Testis (tissue), 3 donors: Measurements from ENCODE around the gene ANKRD36C. TPM values are rescaled to one million over a fixed set of nuclear protein-coding genes. Genes with fewer than 3 reads are reported as not detected.
A peak's percentile ranks its signal among the peaks of the same experiment; 100 is the strongest.
"Not testable (repeated sequence)": the region's sequence is repeated elsewhere in the genome, so short reads cannot be mapped to it uniquely, and the experiment has no call there.

ENCODE experiments used
- DNase-seq: peaks from one replicate; pipeline ENCODE4 v3.0.0-alpha.2; 2019
- H3K27ac ChIP-seq, 2 donors: fragments of 200-600 bp; sonication (generic); one replicate each; pipeline ENCODE4 v1.5.1; 2019
- H3K27me3 ChIP-seq: fragments of 200-600 bp; sonication (generic); one replicate; pipeline ENCODE4 v1.5.1; 2019
- H3K36me3 ChIP-seq: fragments of 200-600 bp; sonication (generic); one replicate; pipeline ENCODE4 v1.5.1; 2017; ENCODE audit warnings: low read depth; ENCODE audit errors: missing control alignments
- H3K4me1 ChIP-seq: fragments of 200-600 bp; sonication (generic); one replicate; pipeline ENCODE4 v1.5.1; 2019
- H3K4me3 ChIP-seq, 2 donors: fragments of 200-600 bp; sonication (generic); one replicate each; pipeline ENCODE4 v1.5.1; 2017 to 2019
- H3K9me3 ChIP-seq: fragments of 200-600 bp; sonication (generic); one replicate; pipeline ENCODE4 v1.5.1; 2017
- POLR2A ChIP-seq: fragments of 450-650 bp; IDR thresholded peaks from one replicate; pipeline ENCODE4 v1.6.1; 2017; ENCODE audit warnings: antibody characterized with exemption, mild to moderate bottlenecking, moderate library complexity
- WGBS, 2 donors: methylation state at CpG; one replicate each; pipeline ENCODE4 v1.1.5; 2018; 5-methylcytosine and 5-hydroxymethylcytosine counted together
- intact Hi-C: fragments of 100-400 bp; cut with DNase I; formaldehyde crosslinking; loops from one replicate; pipeline ENCODE4 v1.15.1; 2023; ENCODE audit warnings: low total_unique reads
- polyA plus RNA-seq: library from polyadenylated mRNA; stranded (reverse); fragments of 350-450 nt; fragmentation: Illumina TruSeq; extraction: RNeasy Lipid Tissue Mini Kit (QIAGEN cat#74804); gene quantifications from one replicate; pipeline ENCODE4 v1.2.3, GENCODE V29; 2014; ENCODE audit warnings: low read depth, low replicate concordance; ENCODE audit not compliant: insufficient read depth
- total RNA-seq, 2 donors: library from RNA; depleted of rRNA; stranded (reverse); fragments of >200 nt; gene quantifications; one replicate each; pipeline ENCODE4 v1.2.3, GENCODE V29; 2016
- TF ChIP-seq, protein P1 (sequence below), 3 experiments: fragments of 450-650 bp in 2 of 3; fragments of 200-600 bp in 1 of 3; sonication (generic) in 1 of 3; IDR thresholded peaks; one replicate each; pipeline ENCODE4 v1.5.1; 2016 to 2019; ENCODE audit warnings: antibody characterized with exemption in 3 of 3, mild to moderate bottlenecking in 2 of 3, moderate library complexity in 1 of 3

Gene ANKRD36C
- total and polyA plus RNA-seq, 3 donors from 2014 or later = 10.5 to 411 (median 360) TPM

DNA sequence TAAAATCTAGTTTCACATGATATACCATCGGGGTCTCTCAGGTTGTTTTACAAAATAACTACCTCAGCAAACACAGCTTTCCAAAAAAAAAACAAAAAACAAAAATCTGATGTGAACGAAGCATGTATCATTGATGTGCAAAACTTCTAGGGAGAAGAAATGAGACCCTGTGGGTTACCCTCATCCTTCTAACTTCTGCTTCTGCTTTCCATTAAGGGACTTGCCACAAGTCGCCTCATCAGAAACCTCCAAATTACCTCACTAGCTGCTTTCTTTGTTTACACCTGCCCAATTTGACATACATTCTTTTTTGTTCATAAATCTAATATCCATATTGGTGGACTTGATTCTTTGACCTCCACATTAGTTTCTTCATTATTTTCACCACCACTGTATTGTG is 60.9 kb downstream of the ANKRD36C start:
- intact Hi-C loops, H3K4me1 ChIP-seq, H3K4me3 ChIP-seq, H3K27ac ChIP-seq, H3K9me3 ChIP-seq, H3K27me3 ChIP-seq, DNase-seq, H3K36me3 ChIP-seq: not testable (repeated sequence)
- WGBS, 2 donors = 88 to 94% methylated on average over 3 of the region's 3 CpGs

DNA sequence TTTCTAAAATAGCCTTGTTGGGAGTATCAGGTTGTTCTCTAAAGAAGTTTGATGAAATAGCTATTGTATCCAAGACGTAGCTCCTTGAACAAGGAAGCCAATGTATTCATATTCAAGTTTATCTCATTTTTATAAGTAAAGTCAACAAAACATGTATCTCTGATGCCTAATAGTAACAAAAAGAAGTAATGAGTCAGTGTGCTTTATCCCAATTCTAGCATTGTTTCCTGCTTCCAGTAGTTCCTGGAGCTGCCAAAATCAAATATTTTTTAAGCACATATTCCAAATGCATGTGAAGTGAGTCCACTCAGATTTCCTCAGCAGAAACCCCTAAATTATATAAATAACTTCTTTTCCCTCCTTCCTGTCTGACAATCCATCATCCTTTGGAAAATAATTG is 74.6 kb downstream of the ANKRD36C start:
- H3K27me3 ChIP-seq, H3K36me3 ChIP-seq, DNase-seq, H3K9me3 ChIP-seq, H3K4me3 ChIP-seq, intact Hi-C loops, H3K4me1 ChIP-seq: not testable (repeated sequence)
- WGBS, 2 donors = 55 to 63% methylated on average over 1 of the region's 1 CpG
- H3K27ac ChIP-seq = peak overlapping the region; percentile 12 to 49

DNA sequence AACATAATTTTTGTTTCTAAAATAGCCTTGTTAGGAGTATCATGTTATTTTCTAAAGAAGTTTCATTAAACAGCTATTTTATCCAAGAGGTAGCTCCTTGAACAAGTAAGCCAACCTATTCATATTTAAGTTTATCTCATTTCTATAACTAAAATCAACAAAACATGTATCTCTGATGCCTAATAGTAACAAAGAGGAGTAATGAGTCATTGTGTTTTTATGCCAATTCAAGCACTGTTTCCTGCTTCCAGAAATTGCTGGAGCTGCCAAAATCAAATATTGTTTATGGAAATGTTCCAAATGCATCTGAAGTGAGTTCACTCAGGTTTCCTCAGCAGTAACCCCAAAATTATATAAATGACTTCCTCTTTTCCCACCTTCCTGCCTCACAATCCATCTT is 76.5 kb downstream of the ANKRD36C start:
- intact Hi-C loops, H3K36me3 ChIP-seq, H3K27me3 ChIP-seq, H3K27ac ChIP-seq, H3K4me3 ChIP-seq, H3K9me3 ChIP-seq, H3K4me1 ChIP-seq, DNase-seq: not testable (repeated sequence)

DNA sequence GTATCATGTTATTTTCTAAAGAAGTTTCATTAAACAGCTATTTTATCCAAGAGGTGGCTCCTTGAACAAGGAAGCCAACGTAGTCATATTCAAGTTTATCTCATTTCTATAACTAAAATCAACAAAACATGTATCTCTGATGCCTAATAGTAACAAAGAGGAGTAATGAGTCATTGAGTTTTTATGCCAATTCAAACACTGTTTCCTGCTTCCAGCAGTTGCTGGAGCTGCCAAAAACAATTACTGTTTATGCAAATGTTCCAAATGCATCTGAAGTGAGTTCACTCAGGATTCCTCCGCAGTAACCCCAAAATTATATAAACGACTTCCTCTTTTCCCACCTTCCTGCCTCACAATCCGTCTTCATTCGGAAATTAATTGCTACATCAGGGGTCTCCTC is 80.2 kb downstream of the ANKRD36C start:
- H3K9me3 ChIP-seq, H3K36me3 ChIP-seq, DNase-seq, H3K27me3 ChIP-seq, H3K4me3 ChIP-seq, intact Hi-C loops: not testable (repeated sequence)
- Histone ChIP-seq H3K4me1 (peaks cover 11% of the 10 kb centered on the region), H3K27ac (peak overlapping the region; percentile 46 to 67)
- 42 to 50% methylated on average over 5 of the region's 5 CpGs for WGBS, 2 donors

DNA sequence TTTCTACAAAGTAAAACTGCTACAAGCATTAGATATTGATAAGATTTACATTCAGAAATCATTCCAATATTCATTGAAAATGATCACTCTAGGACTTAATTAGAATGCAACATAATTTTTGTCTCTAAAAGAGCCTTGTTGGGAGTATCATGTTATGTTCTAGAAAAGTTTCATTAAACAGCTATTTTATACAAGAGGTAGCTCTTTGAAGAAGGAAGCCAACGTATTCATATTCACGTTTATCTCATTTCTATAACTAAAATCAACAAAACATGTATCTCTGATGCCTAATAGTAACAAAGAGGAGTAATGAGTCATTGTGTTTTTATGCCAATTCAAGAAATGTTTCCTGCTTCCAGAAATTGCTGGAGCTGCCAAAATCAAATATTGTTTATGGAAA is 97.2 kb downstream of the ANKRD36C start:
- H3K27me3 ChIP-seq, DNase-seq, H3K9me3 ChIP-seq, H3K36me3 ChIP-seq, H3K4me3 ChIP-seq, H3K4me1 ChIP-seq, intact Hi-C loops: not testable (repeated sequence)
- WGBS, 2 donors = 50 to 55% methylated on average over 2 of the region's 2 CpGs
- peak overlapping the region in 1 of 2 donors; percentile 46 for H3K27ac ChIP-seq

DNA sequence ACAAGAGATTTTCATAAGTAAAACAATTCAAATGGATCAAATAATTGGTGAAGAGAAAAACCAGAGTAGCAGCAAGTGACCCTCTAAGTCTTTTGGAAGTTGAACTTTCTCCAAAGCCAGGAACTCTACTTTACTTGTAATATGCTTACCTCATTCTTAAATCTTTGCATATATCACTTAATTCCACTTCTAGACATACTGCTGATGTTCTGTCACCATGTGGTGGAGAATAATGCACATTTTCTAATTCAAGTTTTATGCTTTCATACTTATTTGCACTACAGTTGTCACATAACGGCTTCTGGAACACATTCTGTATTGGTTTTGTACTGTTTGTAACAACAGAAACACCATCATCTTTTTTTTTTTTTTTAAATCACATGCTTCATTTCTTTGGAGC is 123.7 kb downstream of the ANKRD36C start:
- H3K27ac ChIP-seq, H3K27me3 ChIP-seq, H3K4me1 ChIP-seq, H3K9me3 ChIP-seq, H3K4me3 ChIP-seq, DNase-seq, intact Hi-C loops, H3K36me3 ChIP-seq: not testable (repeated sequence)
- WGBS, 2 donors = 87 to 100% methylated on average over 1 of the region's 1 CpG

DNA sequence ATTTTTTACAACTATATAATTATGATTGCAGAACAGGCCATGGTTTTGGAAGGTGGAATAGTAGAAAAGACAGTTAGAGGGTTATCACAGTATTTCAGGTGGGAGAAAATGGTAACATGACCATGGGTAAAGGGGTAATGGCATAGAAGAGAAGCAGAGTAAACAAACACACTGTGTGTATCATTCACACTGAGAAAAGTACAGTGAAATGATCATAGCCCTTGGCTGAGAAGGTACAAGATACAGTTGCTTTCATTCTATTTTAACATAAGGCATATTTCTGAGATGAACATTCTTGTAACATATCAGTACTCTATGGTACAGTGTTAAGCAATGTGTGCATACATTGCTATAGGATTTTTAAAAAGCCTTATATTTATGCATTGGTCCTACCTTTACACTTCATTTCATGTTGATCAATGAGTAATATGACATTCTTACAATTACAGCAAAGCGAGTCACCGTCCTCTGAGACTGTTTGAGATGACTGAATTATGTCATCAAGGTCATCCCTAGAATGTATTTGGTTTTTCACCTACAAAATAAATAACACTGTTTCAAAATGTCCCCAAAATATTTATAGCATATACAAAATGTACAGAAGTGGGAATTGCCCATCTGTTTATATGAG is 124.5 kb downstream of the ANKRD36C start:
- intact Hi-C loops, H3K27me3 ChIP-seq, H3K9me3 ChIP-seq, H3K4me1 ChIP-seq, H3K36me3 ChIP-seq, H3K4me3 ChIP-seq, H3K27ac ChIP-seq, DNase-seq: not testable (repeated sequence)
- no CpG with 5 or more reads among the region's 2 CpGs for WGBS, 2 donors

DNA sequence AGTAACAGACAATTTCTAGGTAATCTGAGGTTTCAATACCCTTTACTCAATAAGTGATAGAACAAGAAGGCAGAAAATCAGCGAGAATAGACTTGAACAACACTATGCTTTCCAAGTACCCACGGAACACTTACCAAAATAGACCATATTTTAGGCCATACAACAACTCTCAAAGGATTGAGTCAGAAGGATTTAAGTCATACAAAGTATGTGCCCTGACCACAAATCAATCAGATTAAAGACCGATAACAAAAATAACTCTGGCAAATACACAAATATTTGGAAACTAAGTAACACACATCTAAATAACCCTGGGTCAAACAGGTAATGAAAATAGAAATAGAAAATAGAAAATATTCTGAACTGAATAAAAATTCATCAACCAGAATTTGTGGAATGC is 129.5 kb downstream of the ANKRD36C start:
- H3K4me3 ChIP-seq, DNase-seq, H3K27ac ChIP-seq, intact Hi-C loops, H3K36me3 ChIP-seq, H3K4me1 ChIP-seq, H3K9me3 ChIP-seq, H3K27me3 ChIP-seq: not testable (repeated sequence)
- WGBS, 2 donors = 71 to 77% methylated on average over 3 of the region's 3 CpGs

DNA sequence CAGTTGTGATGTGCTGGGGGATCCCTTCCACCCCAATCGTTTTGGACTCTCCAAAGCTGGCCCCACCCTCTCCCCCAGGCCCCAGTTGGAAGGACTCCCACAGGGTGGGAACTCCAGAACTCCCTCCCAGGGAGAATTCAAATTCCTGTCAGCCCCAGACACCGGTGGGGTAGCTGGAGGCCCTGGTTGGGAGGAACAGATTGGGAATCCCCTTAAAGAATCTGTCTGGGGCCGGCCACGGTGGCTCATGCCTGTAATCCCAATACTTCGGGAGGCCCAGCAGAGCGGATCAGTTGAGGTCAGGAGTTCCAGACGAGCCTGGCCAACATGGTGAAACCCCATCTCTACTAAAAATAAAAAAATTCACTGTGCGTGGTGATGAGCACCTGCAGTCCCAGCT is 155.5 kb downstream of the ANKRD36C start:
- Histone ChIP-seq H3K27ac (no peak overlapping the region), H3K4me3 (no peak overlapping the region), H3K9me3 (no peaks in the 10 kb centered on the region), H3K27me3 (no peaks in the 10 kb centered on the region), H3K36me3 (no peaks in the 10 kb centered on the region), H3K4me1 (no peaks in the 10 kb centered on the region)
- no peak for TF ChIP-seq POLR2A
- TF ChIP-seq, protein P1, sequence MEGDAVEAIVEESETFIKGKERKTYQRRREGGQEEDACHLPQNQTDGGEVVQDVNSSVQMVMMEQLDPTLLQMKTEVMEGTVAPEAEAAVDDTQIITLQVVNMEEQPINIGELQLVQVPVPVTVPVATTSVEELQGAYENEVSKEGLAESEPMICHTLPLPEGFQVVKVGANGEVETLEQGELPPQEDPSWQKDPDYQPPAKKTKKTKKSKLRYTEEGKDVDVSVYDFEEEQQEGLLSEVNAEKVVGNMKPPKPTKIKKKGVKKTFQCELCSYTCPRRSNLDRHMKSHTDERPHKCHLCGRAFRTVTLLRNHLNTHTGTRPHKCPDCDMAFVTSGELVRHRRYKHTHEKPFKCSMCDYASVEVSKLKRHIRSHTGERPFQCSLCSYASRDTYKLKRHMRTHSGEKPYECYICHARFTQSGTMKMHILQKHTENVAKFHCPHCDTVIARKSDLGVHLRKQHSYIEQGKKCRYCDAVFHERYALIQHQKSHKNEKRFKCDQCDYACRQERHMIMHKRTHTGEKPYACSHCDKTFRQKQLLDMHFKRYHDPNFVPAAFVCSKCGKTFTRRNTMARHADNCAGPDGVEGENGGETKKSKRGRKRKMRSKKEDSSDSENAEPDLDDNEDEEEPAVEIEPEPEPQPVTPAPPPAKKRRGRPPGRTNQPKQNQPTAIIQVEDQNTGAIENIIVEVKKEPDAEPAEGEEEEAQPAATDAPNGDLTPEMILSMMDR (IDR thresholded peaks at IDR 0.05) = no peak
- intact Hi-C loops = no loop called here
- DNase-seq = no peak
- WGBS, 2 donors = 93 to 98% methylated on average over 8 of the region's 8 CpGs

DNA sequence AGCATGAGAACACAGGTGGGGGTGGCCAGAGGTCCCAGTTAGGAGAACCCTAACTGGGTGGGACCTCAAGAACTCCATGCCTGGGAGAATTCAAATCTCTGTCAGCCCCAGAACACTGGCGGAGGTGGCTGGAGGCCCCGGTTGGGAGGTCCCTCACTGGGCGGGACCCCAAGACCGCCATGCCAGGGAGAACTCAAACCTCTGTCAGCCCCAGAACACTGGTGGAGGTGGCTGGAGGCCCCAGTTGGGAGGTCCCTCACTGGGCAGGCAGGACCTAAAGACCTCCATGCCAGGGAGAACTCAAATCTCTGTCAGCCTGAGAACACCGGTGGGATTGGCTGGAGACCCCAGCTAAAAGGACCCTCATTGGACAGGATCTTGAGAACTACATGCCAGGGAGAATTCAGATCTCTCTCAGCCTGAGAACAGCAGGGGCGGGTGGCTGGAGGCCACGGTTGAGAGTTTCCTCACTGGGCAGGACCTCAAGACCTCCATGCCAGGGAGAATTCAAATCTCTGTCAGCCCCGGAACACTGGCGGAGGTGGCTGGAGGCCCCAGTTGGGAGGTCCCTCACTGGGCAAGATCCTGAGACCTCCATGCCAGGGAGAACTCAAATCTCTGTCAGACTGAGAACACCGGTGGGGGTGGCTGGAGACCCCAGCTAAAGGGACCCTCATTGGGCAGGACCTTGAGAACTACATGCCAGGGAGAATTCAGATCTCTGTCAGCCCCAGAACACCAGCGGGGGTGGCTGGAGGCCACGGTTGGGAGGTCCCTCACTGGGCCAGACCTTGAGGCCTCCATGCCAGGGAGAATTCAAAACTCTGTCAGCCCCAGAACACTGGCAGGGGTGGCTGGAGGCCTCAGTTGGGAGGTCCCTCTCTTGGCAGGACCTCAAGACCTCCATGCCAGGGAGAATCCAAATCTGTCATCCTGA is 157.3 kb downstream of the ANKRD36C start:
- intact Hi-C loops, H3K4me1 ChIP-seq, H3K4me3 ChIP-seq, H3K9me3 ChIP-seq, H3K27me3 ChIP-seq, H3K27ac ChIP-seq, H3K36me3 ChIP-seq, DNase-seq: not testable (repeated sequence)
- WGBS, 2 donors = 97 to 98% methylated on average over 5 to 12 of the region's 12 CpGs

DNA sequence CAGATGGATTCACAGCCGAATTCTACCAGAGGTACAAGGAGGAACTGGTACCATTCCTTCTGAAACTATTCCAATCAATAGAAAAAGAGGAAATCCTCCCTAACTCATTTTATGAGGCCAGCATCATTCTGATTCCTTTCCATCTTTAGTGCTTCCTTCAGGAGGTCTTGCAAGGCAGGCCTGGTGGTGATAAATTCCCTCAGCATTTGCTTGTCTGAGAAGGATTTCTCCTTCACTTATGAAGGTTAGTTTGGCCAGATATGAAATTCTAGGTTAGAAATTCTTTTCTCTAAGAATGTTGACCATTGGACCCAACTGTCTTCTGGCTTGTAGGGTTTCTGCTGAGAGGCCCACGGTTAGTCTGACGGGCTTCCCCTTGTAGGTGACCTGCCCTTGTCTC is 167.4 kb downstream of the ANKRD36C start:
- intact Hi-C loops, H3K9me3 ChIP-seq, DNase-seq, H3K4me3 ChIP-seq, H3K27ac ChIP-seq, H3K4me1 ChIP-seq, H3K36me3 ChIP-seq, H3K27me3 ChIP-seq: not testable (repeated sequence)
- 91 to 97% methylated on average over 3 of the region's 3 CpGs for WGBS, 2 donors
